Activated CD8-positive, alpha-beta memory T cell treated with anti-CD3 and anti-CD28 coated beads for 1 hour (primary cell): ENCODE data around the gene CLEC11A.
"Not testable (repeated sequence)": the region's sequence is repeated elsewhere in the genome, so short reads cannot be mapped to it uniquely, and the experiment has no call there.

Experiments
- DNase-seq, 2 donors: peaks; one replicate each; pipeline ENCODE4 v3.0.0-alpha.2; 2020; ENCODE audit warnings: low read depth in 1 of 2; ENCODE audit errors: extremely low read depth in 1 of 2

The CLEC11A gene

DNA sequence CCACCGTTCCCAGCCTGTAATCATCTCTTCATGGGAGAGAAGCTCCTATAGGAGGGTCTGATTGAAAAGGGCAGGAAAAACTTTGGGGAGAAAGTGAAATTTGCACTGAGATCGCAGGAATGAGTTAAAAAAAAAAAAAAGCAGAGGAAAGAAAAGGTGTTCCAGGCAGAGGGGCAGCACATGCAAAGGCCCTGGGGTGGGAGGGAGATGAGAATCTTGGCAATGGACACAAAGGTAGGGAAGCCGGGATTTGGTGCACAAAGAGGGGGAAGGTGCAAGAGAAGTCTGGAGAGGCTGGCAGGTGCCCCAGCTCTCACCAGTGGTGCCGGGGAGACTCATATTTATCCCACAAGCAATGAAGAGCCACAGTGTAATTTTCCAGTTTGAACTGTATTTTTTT, 30.7 kb downstream of the CLEC11A start:
- no peak for DNase-seq

DNA sequence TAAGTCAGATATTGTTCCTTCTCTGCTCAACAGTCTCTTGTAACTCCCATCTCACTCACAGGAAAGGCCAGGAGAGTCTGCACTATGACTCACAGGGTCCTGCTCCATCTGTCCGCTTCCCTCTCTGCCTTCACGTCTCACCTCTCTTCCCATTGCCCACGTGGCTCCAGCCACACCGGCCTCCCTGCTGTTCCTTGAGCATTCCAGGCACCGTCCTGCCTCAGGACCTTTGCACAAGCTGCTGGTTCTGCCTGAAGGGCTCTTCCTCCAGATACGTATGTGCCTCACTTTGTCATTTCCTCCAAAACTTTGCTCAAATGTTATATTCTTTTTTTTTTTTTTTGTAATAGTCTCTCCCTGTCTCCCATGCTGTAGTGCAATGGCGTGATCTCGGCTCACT, 33.1 kb downstream of the CLEC11A start:
- not testable (repeated sequence) for DNase-seq

DNA sequence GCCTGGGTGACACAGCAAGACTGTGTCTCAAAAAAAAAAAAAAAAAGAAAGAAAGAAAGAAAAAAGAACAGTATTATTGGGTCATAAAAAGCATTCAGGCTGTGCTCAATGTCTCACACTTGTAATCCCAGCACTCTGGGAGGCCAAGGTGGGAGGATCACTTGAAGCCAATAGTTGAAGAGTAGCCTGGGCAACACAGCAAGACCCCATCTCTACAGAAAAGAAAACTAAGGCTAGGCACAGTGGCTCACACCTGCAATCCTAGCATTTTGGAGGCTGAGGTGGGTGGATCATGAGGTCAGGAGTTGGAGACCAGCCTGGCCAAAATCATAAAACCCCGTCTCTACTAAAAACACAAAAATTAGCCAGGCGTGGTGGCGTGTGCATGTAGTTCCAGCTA, 34.5 kb downstream of the CLEC11A start:
- DNase-seq, result not testable (repeated sequence)

GRCh38 chr19:50759076-50759475, 35.9 kb downstream of the CLEC11A start:
- DNase-seq, result not testable (repeated sequence)

GRCh38 chr19:50759886-50760285, 36.7 kb downstream of the CLEC11A start:
- no peak for DNase-seq

GRCh38 chr19:50761501-50761900, 38.3 kb downstream of the CLEC11A start:
- not testable (repeated sequence) for DNase-seq

DNA sequence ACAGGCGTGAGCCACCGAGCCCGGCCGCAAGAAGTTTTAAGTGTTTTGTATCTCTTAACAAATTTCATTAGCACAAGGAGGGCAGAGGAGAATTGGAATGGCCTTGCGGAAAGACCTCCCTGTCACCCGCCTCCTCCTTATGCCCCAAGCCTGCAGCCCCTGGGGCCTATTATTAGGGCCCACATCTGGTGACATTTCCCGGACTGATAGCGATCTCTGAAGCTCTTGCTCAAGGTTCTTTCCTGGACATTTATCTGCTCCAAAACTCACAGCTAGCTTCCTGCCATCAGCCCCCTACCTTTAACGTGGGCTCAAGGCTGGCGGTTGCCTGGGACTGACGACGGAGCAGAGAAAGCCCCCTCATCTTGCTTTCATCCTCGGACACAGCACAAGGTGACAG, 40.4 kb downstream of the CLEC11A start:
- not testable (repeated sequence) for DNase-seq

- DNase-seq, result no peak
Observed at GRCh38 chr19:50764409-50764808, 41.2 kb downstream of the CLEC11A start.

- not testable (repeated sequence) for DNase-seq
Observed at GRCh38 chr19:50766746-50767145, 43.6 kb downstream of the CLEC11A start.

GRCh38 chr19:50767263-50767662, 44.1 kb downstream of the CLEC11A start:
- not testable (repeated sequence) for DNase-seq

- no peak for DNase-seq
Observed at GRCh38 chr19:50768277-50768676, 45.1 kb downstream of the CLEC11A start.

DNA sequence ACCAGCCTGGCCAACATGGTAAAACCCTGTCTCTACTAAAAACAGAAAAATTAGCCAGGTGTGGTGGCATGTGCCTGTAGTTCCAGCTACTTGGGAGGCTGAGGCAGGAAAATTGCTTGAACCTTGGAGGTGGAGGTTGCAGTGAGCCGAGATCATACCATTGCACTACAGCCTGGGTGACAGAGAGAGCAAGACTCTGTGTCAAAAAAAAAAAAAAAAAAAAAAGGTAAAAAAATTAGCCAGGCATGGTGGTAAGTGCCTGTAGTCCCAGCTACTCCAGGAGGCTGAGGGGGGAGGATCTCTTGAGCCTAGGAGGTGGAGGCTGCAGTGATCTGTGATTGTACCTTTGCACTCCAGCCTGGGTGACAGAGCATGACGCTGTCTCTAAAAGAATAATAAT, 47.0 kb downstream of the CLEC11A start, which contains the start of gene GPR32:
GPR32 (plus strand) TSS at position 301 of the 400 bp plus-strand sequence. CDS start 137 bp downstream, outside the sequence.
- not testable (repeated sequence) for DNase-seq

- DNase-seq, result no peak
Observed at GRCh38 chr19:50770888-50771287, 47.7 kb downstream of the CLEC11A start.

GRCh38 chr19:50772476-50772875, 49.3 kb downstream of the CLEC11A start:
- DNase-seq, result no peak

GRCh38 chr19:50772912-50773311, 49.7 kb downstream of the CLEC11A start:
- not testable (repeated sequence) for DNase-seq

DNA sequence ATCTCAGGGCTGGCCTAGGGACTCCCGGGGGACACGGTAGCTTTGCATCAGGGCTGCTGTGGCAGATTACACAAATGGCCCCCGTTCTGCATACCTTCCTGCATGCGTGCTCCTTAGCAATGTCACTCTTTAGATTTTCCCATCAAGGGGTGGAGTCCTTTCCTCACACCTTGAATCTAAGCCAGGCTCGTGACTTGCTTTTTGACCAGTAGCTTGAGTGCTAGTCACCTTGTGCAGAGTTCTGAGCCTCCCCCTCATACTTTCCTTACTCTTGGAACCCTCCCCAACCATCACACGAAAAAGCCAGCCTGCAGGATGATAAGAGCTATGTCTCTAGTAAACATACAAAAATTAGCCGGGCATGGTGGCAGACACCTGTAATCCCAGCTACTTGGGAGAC, 50.3 kb downstream of the CLEC11A start:
- DNase-seq, result not testable (repeated sequence)
